HG03565 (cell line): Measurements from ENCODE around the gene IVD.

Experiments used
- ATAC-seq: cut with Tn5 transposase; IDR thresholded peaks from one replicate; pipeline ENCODE4 v1.9.1; 2021; ENCODE audit warnings: mild to moderate bottlenecking, moderate library complexity; ENCODE audit not compliant: unreplicated experiment

IVD gene

GRCh38 chr15:40413036-40413435, 7.4 kb downstream of the IVD start:
- no peak for ATAC-seq

GRCh38 chr15:40414816-40415215, 9.2 kb downstream of the IVD start:
- no peak for ATAC-seq

GRCh38 chr15:40415226-40415625, 9.6 kb downstream of the IVD start:
- ATAC-seq = no peak

- ATAC-seq = no peak
These were observed 10.5 kb downstream of the IVD start for GRCh38 chr15:40416056-40416455.

- no peak for ATAC-seq
These were observed 12.5 kb downstream of the IVD start for GRCh38 chr15:40418126-40418525.

- ATAC-seq = no peak
These were observed 14.6 kb downstream of the IVD start for GRCh38 chr15:40420071-40420713.

GRCh38 chr15:40420793-40421192, 15.2 kb downstream of the IVD start:
- ATAC-seq = no peak

GRCh38 chr15:40421246-40422157, 15.9 kb downstream of the IVD start:
- peak; percentile 64 for ATAC-seq

GRCh38 chr15:40424483-40425115, 19.0 kb downstream of the IVD start:
- no peak for ATAC-seq

- ATAC-seq = no peak
These were observed 20.1 kb downstream of the IVD start for GRCh38 chr15:40425681-40426080.

GRCh38 chr15:40427188-40427587, 21.6 kb downstream of the IVD start:
- ATAC-seq = no peak

GRCh38 chr15:40428185-40428584, 22.6 kb downstream of the IVD start:
- ATAC-seq = no peak

GRCh38 chr15:40429068-40429710, 23.6 kb downstream of the IVD start:
- no peak for ATAC-seq

GRCh38 chr15:40430271-40430805, 24.7 kb downstream of the IVD start:
- ATAC-seq = no peak

- ATAC-seq = no peak
These were observed 29.6 kb downstream of the IVD start for GRCh38 chr15:40435023-40435709.

GRCh38 chr15:40435710-40436089, 30.1 kb downstream of the IVD start:
- no peak for ATAC-seq

- no peak for ATAC-seq
These were observed 30.7 kb downstream of the IVD start for GRCh38 chr15:40436116-40436891.

GRCh38 chr15:40436892-40437751, 31.5 kb downstream of the IVD start:
- ATAC-seq = no peak
